GM10248 (cell line): Measurements from ENCODE around the gene ROCK1.

Experiments
- CTCF ChIA-PET: fragments of 300-600 bp; sonication (Branson Sonifier 250); formaldehyde crosslinking; extraction: SDS; loops from one replicate; lab custom pipeline; 2021; ENCODE audit warnings: antibody characterized with exemption; lab: Yijun Ruan, JAX
- POLR2A ChIA-PET: fragments of 350-650 bp; sonication (Branson Sonifier 250); formaldehyde crosslinking; extraction: SDS; loops from one replicate; lab custom pipeline; 2020; ENCODE audit warnings: antibody characterized with exemption; lab: Yijun Ruan, JAX
- DNase-seq: peaks from one replicate; pipeline ENCODE4 v3.0.0; 2012; ENCODE audit errors: extremely low spot score
- TF ChIP-seq, protein P1 (sequence below): IDR thresholded peaks from 2 replicates; pipeline ENCODE4 v1.5.1; 2012; ENCODE audit warnings: mild to moderate bottlenecking, low read depth; ENCODE audit errors: extremely low read depth, missing control alignments, control extremely low read depth

ROCK1 gene

DNA sequence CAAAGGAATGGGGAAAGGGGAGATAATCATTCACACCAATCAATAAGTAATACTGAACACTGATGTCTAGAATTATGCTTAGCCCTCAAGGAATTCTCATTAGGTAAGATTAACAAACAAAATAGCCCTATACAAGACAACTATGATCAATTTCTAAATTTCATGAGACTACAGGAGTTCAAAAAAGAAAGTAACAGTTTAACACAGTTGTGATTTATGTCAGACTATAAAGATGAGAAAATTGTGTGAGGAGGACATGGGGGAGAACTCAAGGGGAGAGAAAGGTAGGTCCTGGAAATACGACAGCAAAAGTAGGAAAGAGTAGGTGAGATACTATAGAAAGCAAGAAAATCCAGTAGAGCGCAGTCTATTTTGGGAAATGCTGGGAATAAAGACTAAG is 14.9 kb downstream of the ROCK1 start:
- no peak for DNase-seq
- POLR2A ChIA-PET = no interaction called here
- TF ChIP-seq, protein P1, sequence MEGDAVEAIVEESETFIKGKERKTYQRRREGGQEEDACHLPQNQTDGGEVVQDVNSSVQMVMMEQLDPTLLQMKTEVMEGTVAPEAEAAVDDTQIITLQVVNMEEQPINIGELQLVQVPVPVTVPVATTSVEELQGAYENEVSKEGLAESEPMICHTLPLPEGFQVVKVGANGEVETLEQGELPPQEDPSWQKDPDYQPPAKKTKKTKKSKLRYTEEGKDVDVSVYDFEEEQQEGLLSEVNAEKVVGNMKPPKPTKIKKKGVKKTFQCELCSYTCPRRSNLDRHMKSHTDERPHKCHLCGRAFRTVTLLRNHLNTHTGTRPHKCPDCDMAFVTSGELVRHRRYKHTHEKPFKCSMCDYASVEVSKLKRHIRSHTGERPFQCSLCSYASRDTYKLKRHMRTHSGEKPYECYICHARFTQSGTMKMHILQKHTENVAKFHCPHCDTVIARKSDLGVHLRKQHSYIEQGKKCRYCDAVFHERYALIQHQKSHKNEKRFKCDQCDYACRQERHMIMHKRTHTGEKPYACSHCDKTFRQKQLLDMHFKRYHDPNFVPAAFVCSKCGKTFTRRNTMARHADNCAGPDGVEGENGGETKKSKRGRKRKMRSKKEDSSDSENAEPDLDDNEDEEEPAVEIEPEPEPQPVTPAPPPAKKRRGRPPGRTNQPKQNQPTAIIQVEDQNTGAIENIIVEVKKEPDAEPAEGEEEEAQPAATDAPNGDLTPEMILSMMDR = no peak
- CTCF ChIA-PET = no interaction called here

DNA sequence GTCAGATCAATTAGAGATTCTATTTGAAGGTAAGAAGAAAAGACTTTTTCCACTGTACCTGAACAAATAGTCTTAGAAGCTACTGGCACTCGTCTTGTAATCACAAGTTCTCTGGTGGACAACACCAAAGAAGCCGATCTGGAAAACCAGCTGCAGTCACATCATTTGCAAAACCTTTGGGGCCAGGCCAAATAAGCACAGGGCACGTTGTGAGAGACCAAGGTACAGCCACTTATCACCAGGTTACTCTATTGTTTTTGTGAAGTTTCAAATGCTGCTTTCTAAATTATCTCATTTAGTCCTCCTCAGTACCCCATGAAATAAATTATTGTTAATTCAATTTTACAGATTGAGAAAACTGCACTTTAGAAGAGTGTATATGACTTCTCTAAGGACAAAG is 18.5 kb downstream of the ROCK1 start:
- ChIA-PET CTCF (no interaction called here), POLR2A (interaction anchor here (0.6 kb wide), 1 partner anchor 47 kb away, joined by 7 read pairs; no protein-coding TSS in a partner anchor)
- DNase-seq = no peak
- TF ChIP-seq, protein P1 = no peak

DNA sequence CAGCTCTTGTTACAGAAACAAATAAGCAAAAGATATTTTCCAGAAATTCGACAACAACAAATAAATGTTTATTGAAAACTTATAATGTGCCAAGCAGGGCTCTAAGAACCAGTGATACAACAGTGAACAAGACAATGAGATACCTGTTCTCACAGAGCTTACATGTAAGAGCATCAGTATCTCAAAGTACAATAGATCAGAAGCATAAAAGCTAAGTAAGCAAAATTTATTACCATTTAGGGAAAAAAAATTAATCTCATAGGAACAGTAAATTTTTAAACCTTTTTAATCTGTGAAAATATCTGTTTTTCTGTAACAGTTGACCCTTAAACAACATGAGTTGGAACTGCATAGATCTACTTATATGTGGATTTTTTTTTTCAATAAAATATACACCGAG is 20.9 kb downstream of the ROCK1 start:
- ChIA-PET CTCF (interaction anchor here (1.4 kb wide), 2 partner anchors 9 to 28 kb away, joined by 4 to 5 read pairs; no protein-coding TSS in a partner anchor), POLR2A (no interaction called here)
- no peak for DNase-seq
- TF ChIP-seq, protein P1 = no peak

DNA sequence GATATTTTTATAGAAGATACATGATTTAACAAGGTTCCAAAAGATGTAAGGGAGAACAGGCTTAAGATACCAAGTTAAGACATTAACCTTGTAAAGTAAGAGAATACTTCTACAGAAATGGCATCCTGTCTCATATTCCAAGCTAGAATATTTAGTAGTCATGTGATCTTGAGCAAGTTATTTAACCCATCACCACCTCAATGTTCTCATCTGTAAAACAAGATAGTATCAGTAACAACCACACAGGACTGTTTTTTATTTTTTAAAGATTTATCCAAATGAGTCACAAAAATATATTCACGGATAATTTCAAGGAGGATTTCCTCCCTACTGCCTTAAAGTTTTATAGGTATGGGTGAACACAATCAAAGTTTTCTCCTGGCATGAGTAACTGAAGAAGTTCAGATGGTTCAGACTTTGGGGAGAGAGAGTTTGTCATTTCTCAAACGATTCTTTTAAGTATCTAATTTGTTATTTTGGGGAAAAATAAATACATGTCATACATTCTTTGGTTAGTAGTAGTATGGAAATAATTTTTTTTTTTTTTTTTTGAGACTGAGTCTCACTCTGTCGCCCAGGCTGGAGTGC is 25.9 kb downstream of the ROCK1 start:
- no peak for DNase-seq
- ChIA-PET CTCF (interaction anchor here (1.0 kb wide), 1 partner anchor 19 kb away, joined by 3 read pairs; no protein-coding TSS in a partner anchor), POLR2A (no interaction called here)
- TF ChIP-seq, protein P1 = no peak

DNA sequence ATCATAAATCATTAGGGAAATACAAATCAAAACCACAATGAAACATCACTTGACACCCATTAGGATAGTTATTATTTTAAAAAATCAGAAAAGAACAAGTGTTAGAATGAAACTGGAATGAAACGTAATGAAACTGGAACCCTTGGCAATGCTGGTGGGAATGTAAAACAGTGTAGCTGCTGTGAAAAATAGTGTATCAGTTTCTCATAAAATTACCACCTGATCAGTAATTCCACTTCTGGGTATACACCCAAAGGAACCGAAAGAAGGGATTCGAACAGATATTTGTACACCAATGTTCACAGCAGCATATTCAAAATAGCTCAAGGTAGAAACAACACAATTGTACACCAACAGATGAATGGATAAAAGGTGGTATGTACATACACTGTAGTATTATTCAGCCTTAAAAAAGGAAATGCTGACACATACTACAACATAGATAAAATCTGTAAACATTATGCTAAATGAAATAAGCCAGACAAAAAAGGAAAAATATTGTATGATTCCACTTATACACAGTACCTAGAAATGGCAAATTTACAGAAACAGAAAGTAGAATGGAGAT is 27.0 kb downstream of the ROCK1 start:
- TF ChIP-seq, protein P1 = no peak
- no peak for DNase-seq
- ChIA-PET POLR2A (no interaction called here), CTCF (interaction anchor here (0.6 to 1.3 kb wide), 3 partner anchors 14 to 53 kb away, joined by 3 read pairs; no protein-coding TSS in a partner anchor)

DNA sequence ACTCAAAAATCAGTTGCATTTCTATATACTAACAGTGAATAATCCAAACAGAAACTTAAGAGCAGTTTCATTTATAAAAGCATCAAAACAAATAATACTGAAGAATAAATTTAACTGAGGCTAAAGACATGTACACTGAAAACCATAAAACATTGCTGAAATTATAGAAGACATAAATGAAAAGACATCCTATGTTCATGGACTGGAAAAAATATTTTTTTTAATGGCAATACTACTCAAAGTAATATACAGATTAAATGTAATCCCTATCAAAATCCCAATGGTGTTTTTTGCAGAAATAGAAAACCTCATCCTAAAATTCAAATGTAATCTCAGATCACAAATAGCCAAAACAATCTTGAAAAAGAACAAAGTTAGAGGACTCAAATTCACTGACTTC is 28.6 kb downstream of the ROCK1 start:
- DNase-seq = no peak
- TF ChIP-seq, protein P1 = no peak
- CTCF ChIA-PET = interaction anchor here (1.2 to 1.3 kb wide), 2 partner anchors 12 to 17 kb away, joined by 3 read pairs; no protein-coding TSS in a partner anchor
- POLR2A ChIA-PET = no interaction called here
